GM21390 (cell line): ENCODE results near the gene TBC1D19.
"Not testable (repeated sequence)": the region's sequence is repeated elsewhere in the genome, so short reads cannot be mapped to it uniquely, and the experiment has no call there.

Experiments used
- ATAC-seq: cut with Tn5 transposase; IDR thresholded peaks from one replicate; pipeline ENCODE4 v1.9.1; 2021; ENCODE audit not compliant: unreplicated experiment

TBC1D19 gene

DNA sequence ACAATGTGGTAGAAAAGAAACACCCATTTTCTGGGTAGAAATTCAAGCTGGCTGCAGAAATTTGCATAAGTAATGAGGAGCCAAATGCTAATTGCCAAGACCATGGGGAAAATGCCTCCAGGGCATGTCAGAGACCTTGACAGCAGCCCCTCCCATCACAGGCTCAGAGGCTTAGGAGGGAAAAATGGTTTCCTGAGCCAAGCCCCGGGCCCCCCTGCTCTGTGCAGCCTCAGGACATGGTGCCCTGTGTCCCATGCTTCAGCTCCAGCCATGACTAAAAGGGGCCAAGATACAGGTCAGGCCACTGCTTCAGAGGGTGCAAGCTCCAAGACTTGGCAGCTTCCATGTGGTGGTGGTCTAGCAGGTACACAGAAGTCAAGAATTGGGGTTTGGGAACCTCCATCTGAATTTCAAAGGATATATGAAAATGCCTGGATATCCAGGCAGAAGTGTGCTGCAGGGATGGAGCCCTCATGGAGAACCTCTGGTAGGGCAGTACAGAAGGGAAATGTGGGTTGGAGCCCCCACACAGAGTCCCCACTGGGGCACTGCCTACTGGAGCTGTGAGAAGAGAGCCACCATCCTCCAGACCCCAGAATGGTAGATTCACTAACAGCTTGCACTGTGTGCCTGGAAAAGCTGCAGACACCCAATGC is 95.3 kb downstream of the TBC1D19 start:
- ATAC-seq, result not testable (repeated sequence)

DNA sequence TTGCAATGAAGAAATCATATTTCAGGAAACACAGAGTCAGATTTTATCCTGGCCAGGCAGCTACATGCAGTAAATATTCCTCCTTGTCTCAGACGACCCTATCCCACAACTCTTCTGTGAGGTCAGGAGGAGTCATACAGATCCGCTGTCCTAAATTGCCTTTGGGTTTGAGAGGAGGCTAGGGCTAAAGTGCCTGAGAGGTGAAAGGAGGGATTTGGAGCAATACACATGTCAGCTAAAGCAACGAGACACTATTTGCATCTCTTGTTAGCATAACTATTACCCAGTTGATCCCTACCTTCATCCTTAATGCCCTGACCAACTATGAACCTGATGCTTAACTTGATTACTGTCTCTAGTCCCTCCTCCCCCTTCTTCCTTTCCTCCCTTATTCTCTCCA is 98.6 kb downstream of the TBC1D19 start:
- ATAC-seq, result no peak

DNA sequence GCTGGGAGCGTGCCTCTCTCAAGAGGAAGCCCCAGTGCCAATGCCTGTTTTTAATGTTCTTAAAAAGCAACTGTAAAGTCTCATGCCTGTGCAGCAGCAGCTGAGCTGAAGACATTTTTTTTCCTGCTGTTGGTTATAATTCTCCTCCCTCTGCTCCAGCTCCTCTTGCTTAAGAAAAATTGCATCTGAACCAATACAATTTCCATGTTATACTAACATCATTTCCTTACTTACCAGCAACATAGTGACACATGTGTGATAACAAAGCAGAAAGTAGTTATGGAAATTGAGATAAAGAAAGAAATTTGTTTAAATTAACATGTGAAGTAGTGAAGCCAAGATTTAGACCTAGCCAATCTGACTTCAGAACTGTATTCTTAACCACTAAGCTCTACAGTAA is 101.4 kb downstream of the TBC1D19 start:
- no peak for ATAC-seq

- ATAC-seq, result no peak
Measured at GRCh38 chr4:26687728-26688127, 103.8 kb downstream of the TBC1D19 start.

DNA sequence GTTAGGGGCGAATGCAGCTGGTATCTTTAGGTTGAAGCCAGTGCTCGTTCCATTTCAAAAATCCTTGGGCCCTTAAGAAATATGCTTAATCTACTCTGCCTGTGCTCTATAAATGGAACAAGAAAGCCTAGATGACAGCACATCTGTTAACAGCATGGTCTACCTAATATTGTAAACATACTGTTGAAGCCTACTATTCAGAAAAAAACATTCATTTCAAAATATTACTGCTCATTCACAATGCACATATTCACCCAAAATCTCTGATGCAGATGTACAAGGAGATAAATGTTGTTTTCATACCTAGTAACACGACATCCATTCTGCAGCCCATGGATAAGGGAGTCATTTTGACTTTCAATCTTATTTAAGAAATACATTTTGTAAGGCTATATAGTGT is 106.6 kb downstream of the TBC1D19 start:
- no peak for ATAC-seq

GRCh38 chr4:26692014-26692726 is 108.3 kb downstream of the TBC1D19 start:
- no peak for ATAC-seq

DNA sequence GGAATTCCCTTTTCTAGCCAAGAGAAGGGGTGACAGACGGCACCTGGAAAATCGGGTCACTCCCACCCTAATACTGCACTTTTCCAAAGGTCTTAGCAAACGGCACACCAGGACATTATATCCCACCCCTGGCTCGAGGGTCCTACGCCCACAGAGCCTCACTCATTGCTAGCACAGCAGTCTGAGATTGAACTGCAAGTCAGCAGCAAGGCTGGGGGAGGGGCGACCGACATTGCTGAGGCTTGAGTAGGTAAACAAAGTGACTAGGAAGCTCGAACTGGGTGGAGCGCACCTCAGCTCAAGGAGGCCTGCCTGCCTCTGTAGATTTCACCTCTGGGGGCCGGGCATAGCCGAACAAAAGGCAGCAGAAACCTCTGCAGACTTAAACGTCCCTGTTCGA is 110.2 kb downstream of the TBC1D19 start:
- not testable (repeated sequence) for ATAC-seq

DNA sequence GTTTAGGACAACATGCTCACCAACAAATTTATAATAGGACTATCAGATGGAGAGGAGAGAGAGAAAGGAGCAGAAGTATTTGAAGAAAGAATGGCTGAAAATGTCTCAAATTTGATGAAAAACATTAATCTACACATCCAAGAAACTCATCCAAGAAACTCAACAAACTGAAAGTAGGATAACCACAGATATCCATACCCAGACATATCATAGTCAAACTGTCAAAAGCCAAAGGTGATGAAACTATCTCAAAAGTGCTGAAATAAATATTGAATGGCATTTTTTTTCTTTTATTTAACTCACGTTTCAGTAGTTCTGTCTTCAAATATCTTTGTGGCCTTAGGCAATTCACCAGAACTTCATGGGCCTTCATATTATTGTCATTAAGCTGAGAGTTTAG is 116.2 kb downstream of the TBC1D19 start:
- no peak for ATAC-seq

- ATAC-seq, result no peak
Measured at GRCh38 chr4:26701095-26701494, 117.2 kb downstream of the TBC1D19 start.

GRCh38 chr4:26701786-26702227 is 117.9 kb downstream of the TBC1D19 start:
- ATAC-seq, result no peak

GRCh38 chr4:26707342-26707741 is 123.5 kb downstream of the TBC1D19 start:
- ATAC-seq, result no peak

DNA sequence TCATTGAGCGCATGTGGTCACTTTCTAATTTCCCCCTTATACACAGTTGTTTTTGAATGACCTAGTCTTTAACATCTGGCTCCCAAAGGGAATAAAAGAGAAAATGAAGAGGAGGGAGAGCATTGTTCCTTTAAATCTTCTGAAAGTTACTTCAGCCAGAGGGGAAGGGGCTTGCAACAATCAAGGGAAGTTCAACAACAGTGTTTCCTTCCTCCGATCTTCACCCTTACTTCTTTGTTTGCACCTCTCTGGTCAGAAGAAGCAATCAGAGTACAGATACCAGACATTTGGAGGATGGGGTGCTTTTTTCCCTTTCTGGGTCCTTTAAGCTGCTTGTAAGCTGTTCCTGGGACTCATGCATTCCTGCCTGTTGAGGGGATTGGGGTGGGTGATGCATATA is 125.4 kb downstream of the TBC1D19 start:
- no peak for ATAC-seq

DNA sequence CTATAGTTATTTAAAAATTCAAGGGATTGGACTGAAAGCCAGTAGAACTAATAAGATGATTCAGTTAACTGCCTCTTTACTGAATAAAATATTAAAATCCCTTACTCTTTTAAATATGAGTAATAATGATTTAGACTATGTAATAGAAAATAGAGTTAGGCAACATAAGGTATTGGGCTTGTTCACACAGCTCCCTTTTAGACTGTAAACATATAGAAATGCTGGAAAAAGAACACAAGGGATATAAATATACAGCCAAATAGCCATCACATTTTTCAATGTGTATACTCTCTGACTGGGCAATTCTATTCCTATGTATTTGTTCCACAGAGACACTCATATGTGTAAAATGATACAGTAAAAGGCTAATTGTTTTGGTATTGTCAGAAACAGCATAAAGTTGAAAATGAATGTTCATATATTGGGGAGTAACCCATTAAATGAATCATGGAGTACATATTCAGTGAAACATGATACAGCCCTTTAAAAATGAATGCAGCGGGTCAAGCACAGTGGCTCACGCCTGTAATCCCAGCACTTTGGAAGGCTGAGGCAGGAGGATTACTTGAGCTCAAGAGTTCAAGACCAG is 129.8 kb downstream of the TBC1D19 start:
- ATAC-seq, result no peak

- no peak for ATAC-seq
Measured at GRCh38 chr4:26715636-26716242, 131.9 kb downstream of the TBC1D19 start.

DNA sequence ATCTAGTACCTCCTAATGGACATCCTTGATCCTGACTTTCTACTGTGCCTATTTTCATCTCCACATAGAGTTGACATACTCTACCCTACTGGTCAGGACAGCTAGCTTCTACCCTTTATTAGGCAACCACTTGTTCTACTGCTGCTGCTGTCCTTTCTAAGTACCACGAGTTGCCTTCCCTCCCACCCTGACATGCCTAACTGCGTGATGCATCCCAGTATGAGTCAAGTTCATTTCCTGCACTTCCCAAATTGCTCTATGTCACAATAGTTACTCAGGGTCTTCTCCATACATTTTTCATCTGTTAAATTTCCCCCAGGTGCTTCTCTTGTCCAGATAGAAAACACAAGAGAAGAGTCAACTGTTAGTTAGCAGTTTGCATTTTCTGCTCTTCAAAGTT is 133.4 kb downstream of the TBC1D19 start:
- no peak for ATAC-seq

- ATAC-seq, result no peak
Measured at GRCh38 chr4:26719954-26720552, 136.2 kb downstream of the TBC1D19 start.

- ATAC-seq, result no peak
Measured at GRCh38 chr4:26721685-26722084, 137.8 kb downstream of the TBC1D19 start.

GRCh38 chr4:26723216-26723615 is 139.3 kb downstream of the TBC1D19 start:
- ATAC-seq, result peak; percentile 98

DNA sequence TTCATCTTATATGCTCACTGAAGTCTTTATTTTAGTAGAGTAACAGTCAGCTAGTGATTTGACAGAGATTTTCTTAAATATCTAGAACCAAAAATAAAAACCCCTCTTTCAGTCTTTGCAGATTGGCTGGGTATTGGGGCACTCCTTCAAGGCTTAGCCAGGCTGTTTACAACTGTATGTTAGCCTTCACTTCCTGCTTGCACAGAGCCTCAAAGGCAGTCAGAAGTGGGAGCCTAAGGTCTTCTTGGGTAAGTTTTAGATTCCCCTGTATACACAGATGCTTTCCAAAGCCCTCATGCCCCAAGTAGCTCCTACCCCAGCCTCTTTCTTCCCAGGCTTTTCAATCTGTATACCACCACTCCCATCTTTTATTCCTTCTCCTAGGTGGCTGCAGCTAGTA is 140.7 kb downstream of the TBC1D19 start:
- ATAC-seq, result no peak

- no peak for ATAC-seq
Measured at GRCh38 chr4:26726655-26727387, 142.9 kb downstream of the TBC1D19 start.

DNA sequence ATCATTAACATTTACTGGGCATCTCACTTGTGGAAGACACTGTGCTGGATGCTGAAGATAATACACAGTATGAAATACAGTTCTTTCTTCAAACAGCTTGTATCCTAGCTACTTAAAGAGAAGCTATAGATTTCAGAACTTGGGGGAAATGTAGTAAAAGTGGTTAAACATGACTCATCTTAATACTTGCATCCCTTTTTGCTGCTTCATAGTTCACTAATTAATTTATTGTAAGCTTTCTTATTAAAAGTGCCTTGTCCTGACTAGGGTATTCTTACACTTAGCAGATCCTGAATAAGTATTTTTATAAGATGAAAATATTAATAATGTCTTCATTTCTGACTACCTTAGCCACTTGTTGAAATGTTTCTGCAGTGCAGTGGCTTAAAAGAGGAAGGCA is 144.0 kb downstream of the TBC1D19 start:
- no peak for ATAC-seq
